Lower leg skin (tissue), 4 donors: ENCODE measurements around the gene OLFML1. TPM values are rescaled to one million over a fixed set of nuclear protein-coding genes. Genes with fewer than 3 reads are reported as not detected.

ENCODE experiments used
- DNase-seq, 2 donors: peaks; one replicate each; pipeline ENCODE4 v3.0.0-alpha.2; 2019; ENCODE audit warnings: low spot score in 2 of 2
- H3K4me3 ChIP-seq: fragments of 200-600 bp; sonication (generic); 2 replicates; pipeline ENCODE4 v1.5.1; 2017; ENCODE audit warnings: mild to moderate bottlenecking, low read depth; ENCODE audit not compliant: poor library complexity, severe bottlenecking
- POLR2A ChIP-seq, 2 donors: fragments of 450-650 bp; IDR thresholded peaks; one replicate each; pipeline ENCODE4 v1.6.1; 2016 to 2017; ENCODE audit warnings: antibody characterized with exemption in 2 of 2, mild to moderate bottlenecking in 1 of 2, moderate library complexity in 1 of 2
- WGBS, 2 donors: methylation state at CpG; one replicate each; pipeline ENCODE4 v1.1.5; 2018; 5-methylcytosine and 5-hydroxymethylcytosine counted together
- intact Hi-C: fragments of 100-400 bp; cut with DNase I; formaldehyde crosslinking; loops from one replicate; pipeline ENCODE4 v1.15.0; 2023; ENCODE audit warnings: low total_unique reads
- total RNA-seq, 4 donors: library from RNA; depleted of rRNA; stranded (reverse); fragments of >200 nt; gene quantifications; one replicate each; pipeline ENCODE4 v1.1.0, GENCODE V29; 2016
- TF ChIP-seq, protein P1 (sequence below), 3 donors: fragments of 450-650 bp; IDR thresholded peaks; one replicate each; pipeline ENCODE4 v1.5.1; 2016; ENCODE audit warnings: antibody characterized with exemption in 3 of 3, mild to moderate bottlenecking in 3 of 3, moderate library complexity in 2 of 3

OLFML1 gene
- total RNA-seq, 4 donors from 2014 or later, result 1.4 to 4.0 (median 2.7) TPM

DNA sequence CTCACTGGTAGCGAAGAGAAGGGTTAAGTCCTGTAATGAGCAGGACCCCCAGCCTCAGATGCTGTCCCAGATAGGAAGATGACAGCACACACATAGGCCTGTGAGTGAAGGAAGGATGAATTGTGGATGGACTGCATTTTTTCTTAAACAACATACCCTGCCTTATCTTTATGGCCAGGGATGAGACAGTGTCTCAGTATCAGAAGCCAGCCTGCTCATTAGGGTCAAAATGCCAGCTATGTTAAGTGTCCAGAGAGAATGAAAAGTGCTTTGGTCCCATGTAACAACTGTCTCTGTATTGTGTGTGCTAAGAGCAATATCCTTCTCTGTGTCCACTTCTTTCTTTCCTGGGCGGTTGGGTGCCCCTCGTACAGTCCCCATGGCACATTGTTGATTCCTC lies 58.7 kb downstream of the OLFML1 start:
- WGBS, 2 donors, result 92 to 94% methylated on average over 3 of the region's 3 CpGs

GRCh38 chr11:7545611-7546010 lies 60.3 kb downstream of the OLFML1 start:
- intact Hi-C loops, result no loop called here
- H3K4me3 ChIP-seq, result no peak overlapping the region
- TF ChIP-seq, protein P1, sequence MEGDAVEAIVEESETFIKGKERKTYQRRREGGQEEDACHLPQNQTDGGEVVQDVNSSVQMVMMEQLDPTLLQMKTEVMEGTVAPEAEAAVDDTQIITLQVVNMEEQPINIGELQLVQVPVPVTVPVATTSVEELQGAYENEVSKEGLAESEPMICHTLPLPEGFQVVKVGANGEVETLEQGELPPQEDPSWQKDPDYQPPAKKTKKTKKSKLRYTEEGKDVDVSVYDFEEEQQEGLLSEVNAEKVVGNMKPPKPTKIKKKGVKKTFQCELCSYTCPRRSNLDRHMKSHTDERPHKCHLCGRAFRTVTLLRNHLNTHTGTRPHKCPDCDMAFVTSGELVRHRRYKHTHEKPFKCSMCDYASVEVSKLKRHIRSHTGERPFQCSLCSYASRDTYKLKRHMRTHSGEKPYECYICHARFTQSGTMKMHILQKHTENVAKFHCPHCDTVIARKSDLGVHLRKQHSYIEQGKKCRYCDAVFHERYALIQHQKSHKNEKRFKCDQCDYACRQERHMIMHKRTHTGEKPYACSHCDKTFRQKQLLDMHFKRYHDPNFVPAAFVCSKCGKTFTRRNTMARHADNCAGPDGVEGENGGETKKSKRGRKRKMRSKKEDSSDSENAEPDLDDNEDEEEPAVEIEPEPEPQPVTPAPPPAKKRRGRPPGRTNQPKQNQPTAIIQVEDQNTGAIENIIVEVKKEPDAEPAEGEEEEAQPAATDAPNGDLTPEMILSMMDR (IDR thresholded peaks at IDR 0.05), result no peak
- TF ChIP-seq POLR2A (IDR thresholded peaks at IDR 0.05), result no peak
- no peak for DNase-seq
- 69 to 76% methylated on average over 4 of the region's 4 CpGs for WGBS, 2 donors

More for the DNA sequence above, 58.7 kb downstream of the OLFML1 start:
- TF ChIP-seq POLR2A (IDR thresholded peaks at IDR 0.05), result no peak
- TF ChIP-seq, protein P1 (IDR thresholded peaks at IDR 0.05), result no peak
- no peak overlapping the region for H3K4me3 ChIP-seq
- intact Hi-C loops, result no loop called here
- DNase-seq, result no peak

- WGBS, 2 donors, result 45 to 60% methylated on average over 3 of the region's 3 CpGs
- H3K4me3 ChIP-seq, result no peak overlapping the region
- intact Hi-C loops, result no loop called here
- DNase-seq, result peak; percentile 74 to 89
- no peak for TF ChIP-seq POLR2A (IDR thresholded peaks at IDR 0.05)
- TF ChIP-seq, protein P1 (IDR thresholded peaks at IDR 0.05), result no peak
Observed at GRCh38 chr11:7546324-7546791, 61.1 kb downstream of the OLFML1 start.

DNA sequence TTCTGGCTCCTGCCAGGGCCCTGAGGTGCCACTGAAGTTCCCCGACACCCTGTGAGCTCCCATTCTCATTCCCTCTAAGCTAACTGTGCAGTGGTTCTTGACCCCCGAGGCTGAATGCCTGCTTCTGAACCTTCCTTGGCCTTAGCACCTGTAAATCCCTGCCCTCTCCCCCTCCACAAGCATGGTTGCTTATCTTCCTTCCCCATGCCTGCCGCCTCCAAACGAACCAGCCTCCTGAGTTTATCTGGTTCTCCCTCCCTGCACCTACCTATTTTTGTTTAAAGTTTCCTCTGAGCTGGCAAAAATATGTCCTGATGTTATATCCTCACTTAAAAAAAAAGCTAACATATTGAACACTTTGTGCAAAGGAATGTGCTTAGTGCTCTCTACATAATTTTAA lies 62.4 kb downstream of the OLFML1 start:
- WGBS, 2 donors, result 52 to 63% methylated on average over 4 of the region's 4 CpGs
- no peak for DNase-seq
- intact Hi-C loops, result no loop called here
- H3K4me3 ChIP-seq, result no peak overlapping the region
- TF ChIP-seq, protein P1 (IDR thresholded peaks at IDR 0.05), result no peak
- no peak for TF ChIP-seq POLR2A (IDR thresholded peaks at IDR 0.05)

DNA sequence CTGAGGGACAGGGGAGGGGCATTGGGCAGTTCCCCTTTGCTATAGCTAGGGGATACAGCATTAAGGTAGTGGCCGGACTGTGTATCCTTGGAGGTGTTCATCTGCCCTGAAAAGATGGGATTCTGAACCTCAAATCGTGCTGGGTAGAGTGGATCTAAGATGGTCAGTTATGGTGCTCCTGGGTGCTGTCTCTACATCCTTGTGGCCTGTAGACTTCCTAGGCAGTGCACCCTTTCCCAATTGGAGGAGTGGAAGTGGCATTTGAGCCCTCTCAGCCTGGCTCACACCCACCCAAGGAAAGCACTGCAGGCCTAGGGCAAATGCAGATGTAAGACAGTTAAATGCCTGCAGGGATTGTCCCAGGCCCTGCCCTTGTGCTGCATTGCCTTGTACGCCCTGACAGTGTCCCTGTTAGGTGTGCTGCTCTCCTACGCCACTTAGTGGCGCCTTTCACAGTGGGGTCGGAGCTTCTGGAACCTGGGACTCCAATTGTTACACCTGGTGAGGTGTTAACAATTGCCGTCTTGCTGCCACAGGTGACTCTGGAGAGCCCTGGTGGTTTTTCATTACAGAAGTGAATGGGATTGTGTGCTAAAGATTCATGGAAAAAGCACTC lies 63.5 kb downstream of the OLFML1 start:
- intact Hi-C loops, result no loop called here
- no peak overlapping the region for H3K4me3 ChIP-seq
- 60 to 68% methylated on average over 7 of the region's 7 CpGs for WGBS, 2 donors
- TF ChIP-seq POLR2A (IDR thresholded peaks at IDR 0.05), result no peak
- TF ChIP-seq, protein P1 (IDR thresholded peaks at IDR 0.05), result no peak
- DNase-seq, result no peak

GRCh38 chr11:7549681-7550080 lies 64.4 kb downstream of the OLFML1 start:
- TF ChIP-seq POLR2A (IDR thresholded peaks at IDR 0.05), result no peak
- TF ChIP-seq, protein P1 (IDR thresholded peaks at IDR 0.05), result no peak
- no peak overlapping the region for H3K4me3 ChIP-seq
- no peak for DNase-seq
- intact Hi-C loops, result no loop called here
- WGBS, 2 donors, result 58 to 84% methylated on average over 4 of the region's 4 CpGs
